H9 (cell line): ENCODE measurements around the gene WNT6. TPM values are rescaled to one million over a fixed set of nuclear protein-coding genes. Genes with fewer than 3 reads are reported as not detected.

Experiments used
- DNase-seq: peaks from one replicate; pipeline ENCODE4 v3.0.0-alpha.2; 2017
- H2AFZ ChIP-seq: one replicate; pipeline ENCODE4 v1.6.1; 2013; ENCODE audit warnings: mild to moderate bottlenecking, low read length, control low read depth, moderate library complexity
- H2AK5ac ChIP-seq: 2 replicates; pipeline ENCODE4 v1.6.1; 2013; ENCODE audit warnings: low read length, control low read depth, mixed read lengths; ENCODE audit not compliant: insufficient read length
- H2BK120ac ChIP-seq: one replicate; pipeline ENCODE4 v1.6.1; 2013; ENCODE audit warnings: low read depth, mild to moderate bottlenecking, low read length, control low read depth, inconsistent platforms; ENCODE audit not compliant: poor library complexity, severe bottlenecking
- H2BK12ac ChIP-seq: 2 replicates; pipeline ENCODE4 v1.6.1; 2013; ENCODE audit warnings: low read length, control low read depth, mixed read lengths, low read depth; ENCODE audit not compliant: insufficient read length
- H2BK15ac ChIP-seq: 2 replicates; pipeline ENCODE4 v1.6.1; 2013; ENCODE audit warnings: low read depth, low read length, control low read depth
- H2BK20ac ChIP-seq: one replicate; pipeline ENCODE4 v1.6.1; 2013; ENCODE audit warnings: low read depth, mild to moderate bottlenecking, low read length, control low read depth, inconsistent platforms; ENCODE audit not compliant: poor library complexity, severe bottlenecking
- H2BK5ac ChIP-seq: 2 replicates; pipeline ENCODE4 v1.6.1; 2013; ENCODE audit warnings: low read length, control low read depth, mixed read lengths; ENCODE audit not compliant: insufficient read length
- H3K14ac ChIP-seq: 2 replicates; pipeline ENCODE4 v1.6.1; 2013; ENCODE audit warnings: low read length, control low read depth; ENCODE audit not compliant: insufficient read depth
- H3K18ac ChIP-seq: 2 replicates; pipeline ENCODE4 v1.6.1; 2013; ENCODE audit warnings: low read depth, mild to moderate bottlenecking, mixed read lengths, low read length, control low read depth; ENCODE audit not compliant: insufficient read length
- H3K23ac ChIP-seq: 2 replicates; pipeline ENCODE4 v1.6.1; 2013; ENCODE audit warnings: low read length, control low read depth, mixed read lengths, low read depth; ENCODE audit not compliant: insufficient read length
- H3K23me2 ChIP-seq: 2 replicates; pipeline ENCODE4 v1.6.1; 2013; ENCODE audit warnings: low read depth, mild to moderate bottlenecking, mixed read lengths, low read length, control low read depth; ENCODE audit not compliant: insufficient read length, poor library complexity, severe bottlenecking
- H3K27ac ChIP-seq: 2 replicates; pipeline ENCODE4 v1.5.1; 2013; ENCODE audit warnings: low read length, control low read depth, mixed read lengths, low read depth; ENCODE audit not compliant: insufficient read length
- H3K27me3 ChIP-seq: 2 replicates; pipeline ENCODE4 v1.6.1; 2013; ENCODE audit warnings: low read length, control low read depth, inconsistent platforms; ENCODE audit not compliant: insufficient read depth
- H3K4ac ChIP-seq: 2 replicates; pipeline ENCODE4 v1.6.1; 2013; ENCODE audit warnings: low read depth, mild to moderate bottlenecking, control low read depth, inconsistent platforms, low read length, moderate library complexity
- H3K4me1 ChIP-seq: 2 replicates; pipeline ENCODE4 v1.6.1; 2013; ENCODE audit warnings: low read length, control low read depth, inconsistent platforms; ENCODE audit not compliant: insufficient read depth
- H3K4me2 ChIP-seq: 2 replicates; pipeline ENCODE4 v1.6.1; 2013; ENCODE audit warnings: low read length, control low read depth, mixed read lengths; ENCODE audit not compliant: insufficient read length, insufficient read depth
- H3K56ac ChIP-seq: 2 replicates; pipeline ENCODE4 v1.6.1; 2013; ENCODE audit warnings: low read depth, mild to moderate bottlenecking, mixed read lengths, low read length, control low read depth; ENCODE audit not compliant: insufficient read length
- H3K79me1 ChIP-seq: 2 replicates; pipeline ENCODE4 v1.6.1; 2013; ENCODE audit warnings: low read depth, mild to moderate bottlenecking, moderate library complexity, low read length, control low read depth, inconsistent platforms; ENCODE audit not compliant: insufficient read depth, poor library complexity, severe bottlenecking
- H3K79me2 ChIP-seq: 2 replicates; pipeline ENCODE4 v1.6.1; 2013; ENCODE audit warnings: low read length, control low read depth, inconsistent platforms; ENCODE audit not compliant: insufficient read depth
- H3K9ac ChIP-seq: 2 replicates; pipeline ENCODE4 v1.6.1; 2013; ENCODE audit warnings: low read length, control low read depth, mixed read lengths; ENCODE audit not compliant: insufficient read length; ENCODE audit errors: extremely low read depth
- H3K9me3 ChIP-seq: one replicate; pipeline ENCODE4 v1.6.1; 2013; ENCODE audit warnings: low read depth, low read length, inconsistent platforms; ENCODE audit not compliant: control insufficient read depth
- H3T11ph ChIP-seq: one replicate; pipeline ENCODE4 v1.6.1; 2013; ENCODE audit warnings: mild to moderate bottlenecking, low read length, control low read depth, inconsistent platforms
- H4K20me1 ChIP-seq: one replicate; pipeline ENCODE4 v1.6.1; 2013; ENCODE audit not compliant: control insufficient read depth, insufficient read length, insufficient read depth
- H4K5ac ChIP-seq: 2 replicates; pipeline ENCODE4 v1.6.1; 2013; ENCODE audit warnings: low read depth, mild to moderate bottlenecking, mixed read lengths, low read length, control low read depth; ENCODE audit not compliant: insufficient read length
- H4K8ac ChIP-seq: replicated peaks from 2 replicates; pipeline ENCODE4 v1.6.1; 2013; ENCODE audit warnings: low read length, control low read depth, mixed read lengths, low read depth; ENCODE audit not compliant: insufficient read length
- H4K91ac ChIP-seq: 2 replicates; pipeline ENCODE4 v1.6.1; 2013; ENCODE audit warnings: low read depth, mild to moderate bottlenecking, moderate library complexity, mixed read lengths, low read length, control low read depth; ENCODE audit not compliant: insufficient read length
- H3K27ac Mint-ChIP-seq, 3 experiments: 2 replicates in 2 of 3; 3 replicates in 1 of 3; pipeline ENCODE4 v1.8.0; 2020 to 2021; ENCODE audit warnings: mixed read lengths in 3 of 3, mild to moderate bottlenecking in 1 of 3, moderate library complexity in 1 of 3
- H3K27me3 Mint-ChIP-seq: 2 replicates; pipeline ENCODE4 v1.8.0; 2021; ENCODE audit warnings: low read depth, mild to moderate bottlenecking, moderate library complexity, mixed read lengths
- H3K36me3 Mint-ChIP-seq, 3 experiments: 2 replicates in 2 of 3; 3 replicates in 1 of 3; pipeline ENCODE4 v1.8.0; 2020 to 2021; ENCODE audit warnings: low read depth in 3 of 3, mixed read lengths in 3 of 3; ENCODE audit not compliant: insufficient read depth in 1 of 3
- H3K4me1 Mint-ChIP-seq, 2 experiments: 2 replicates each; pipeline ENCODE4 v1.8.0; 2020; ENCODE audit warnings: mixed read lengths in 2 of 2
- H3K4me3 Mint-ChIP-seq, 2 experiments: 2 replicates in 1 of 2; 3 replicates in 1 of 2; pipeline ENCODE4 v1.8.0; 2020 to 2021; ENCODE audit warnings: mild to moderate bottlenecking in 2 of 2, mixed read lengths in 2 of 2, moderate library complexity in 1 of 2
- H3K9me3 Mint-ChIP-seq, 2 experiments: 2 replicates in 1 of 2; 3 replicates in 1 of 2; pipeline ENCODE4 v1.8.0; 2020; ENCODE audit warnings: mild to moderate bottlenecking in 2 of 2, mixed read lengths in 2 of 2, moderate library complexity in 1 of 2
- WGBS: extraction: QIAGEN DNeasy Blood & Tissue Kit; methylation state at CpG from one replicate; pipeline ENCODE4 v1.1.7; 2013; ENCODE audit warnings: missing lambda C conversion rate, low lambda C conversion rate, mixed read lengths; ENCODE audit not compliant: insufficient read length; ENCODE audit errors: extremely low coverage; 5-methylcytosine and 5-hydroxymethylcytosine counted together
- total RNA-seq: library from RNA; stranded (reverse); gene quantifications from 2 replicates; pipeline ENCODE4 v1.2.1, GENCODE V29; 2021
- TF ChIP-seq, protein P1 (sequence below): fragments of 200-600 bp; sonication (generic); conservative IDR thresholded peaks from 3 replicates; pipeline ENCODE4 v1.8.0; 2021; ENCODE audit warnings: antibody characterized with exemption, mild to moderate bottlenecking

WNT6 gene
- total RNA-seq, 1 experiment from 2014 or later: not detected

GRCh38 chr2:218893349-218894150 lies 33.9 kb downstream of the WNT6 start:
- Mint-ChIP-seq H3K27me3 (peaks cover 98% of the 10 kb centered on the region), H3K36me3 (no peaks in the 10 kb centered on the region; a peak in 1 of 7 replicates), H3K27ac (no peak overlapping the region), H3K4me3 (peak overlapping the region; percentile 44 to 72), H3K4me1 (peaks cover 19 to 40% of the 10 kb centered on the region in 2 experiments), H3K9me3 (peaks cover 0 to 2% of the 10 kb centered on the region in 2 experiments; a peak in 2 of 5 replicates)
- H3K79me1 ChIP-seq: no peaks in the 10 kb centered on the region
- H2BK120ac ChIP-seq: no peak overlapping the region
- no peak overlapping the region for H4K8ac ChIP-seq
- no peak overlapping the region for H3K9ac ChIP-seq
- H3K56ac ChIP-seq: no peak overlapping the region
- TF ChIP-seq, protein P1, sequence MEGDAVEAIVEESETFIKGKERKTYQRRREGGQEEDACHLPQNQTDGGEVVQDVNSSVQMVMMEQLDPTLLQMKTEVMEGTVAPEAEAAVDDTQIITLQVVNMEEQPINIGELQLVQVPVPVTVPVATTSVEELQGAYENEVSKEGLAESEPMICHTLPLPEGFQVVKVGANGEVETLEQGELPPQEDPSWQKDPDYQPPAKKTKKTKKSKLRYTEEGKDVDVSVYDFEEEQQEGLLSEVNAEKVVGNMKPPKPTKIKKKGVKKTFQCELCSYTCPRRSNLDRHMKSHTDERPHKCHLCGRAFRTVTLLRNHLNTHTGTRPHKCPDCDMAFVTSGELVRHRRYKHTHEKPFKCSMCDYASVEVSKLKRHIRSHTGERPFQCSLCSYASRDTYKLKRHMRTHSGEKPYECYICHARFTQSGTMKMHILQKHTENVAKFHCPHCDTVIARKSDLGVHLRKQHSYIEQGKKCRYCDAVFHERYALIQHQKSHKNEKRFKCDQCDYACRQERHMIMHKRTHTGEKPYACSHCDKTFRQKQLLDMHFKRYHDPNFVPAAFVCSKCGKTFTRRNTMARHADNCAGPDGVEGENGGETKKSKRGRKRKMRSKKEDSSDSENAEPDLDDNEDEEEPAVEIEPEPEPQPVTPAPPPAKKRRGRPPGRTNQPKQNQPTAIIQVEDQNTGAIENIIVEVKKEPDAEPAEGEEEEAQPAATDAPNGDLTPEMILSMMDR: no peak
- WGBS: no CpG with 5 or more reads among the region's 10 CpGs
- no peak overlapping the region for H3T11ph ChIP-seq
- peaks cover 3% of the 10 kb centered on the region; the same call in 1 of the 2 replicates for H3K4me1 ChIP-seq
- H2BK12ac ChIP-seq: no peak overlapping the region
- no peaks in the 10 kb centered on the region for H3K9me3 ChIP-seq
- H4K91ac ChIP-seq: no peak overlapping the region
- no peaks in the 10 kb centered on the region for H3K79me2 ChIP-seq
- H3K23me2 ChIP-seq: peaks cover 5% of the 10 kb centered on the region
- no peak for DNase-seq
- H3K18ac ChIP-seq: no peak overlapping the region
- no peak overlapping the region for H2AFZ ChIP-seq
- H2AK5ac ChIP-seq: no peak overlapping the region
- H3K14ac ChIP-seq: no peak overlapping the region
- no peak overlapping the region for H4K5ac ChIP-seq
- no peak overlapping the region for H2BK20ac ChIP-seq
- H2BK15ac ChIP-seq: no peak overlapping the region
- peaks cover 85% of the 10 kb centered on the region for H3K27me3 ChIP-seq
- peak overlapping the region; percentile 42 for H3K4me2 ChIP-seq
- H4K20me1 ChIP-seq: no peaks in the 10 kb centered on the region
- no peak overlapping the region for H3K4ac ChIP-seq
- H3K27ac ChIP-seq: no peak overlapping the region
- H3K23ac ChIP-seq: no peak overlapping the region
- H2BK5ac ChIP-seq: no peak overlapping the region
